ENCODE results near the gene QSOX2.

Gene QSOX2

DNA sequence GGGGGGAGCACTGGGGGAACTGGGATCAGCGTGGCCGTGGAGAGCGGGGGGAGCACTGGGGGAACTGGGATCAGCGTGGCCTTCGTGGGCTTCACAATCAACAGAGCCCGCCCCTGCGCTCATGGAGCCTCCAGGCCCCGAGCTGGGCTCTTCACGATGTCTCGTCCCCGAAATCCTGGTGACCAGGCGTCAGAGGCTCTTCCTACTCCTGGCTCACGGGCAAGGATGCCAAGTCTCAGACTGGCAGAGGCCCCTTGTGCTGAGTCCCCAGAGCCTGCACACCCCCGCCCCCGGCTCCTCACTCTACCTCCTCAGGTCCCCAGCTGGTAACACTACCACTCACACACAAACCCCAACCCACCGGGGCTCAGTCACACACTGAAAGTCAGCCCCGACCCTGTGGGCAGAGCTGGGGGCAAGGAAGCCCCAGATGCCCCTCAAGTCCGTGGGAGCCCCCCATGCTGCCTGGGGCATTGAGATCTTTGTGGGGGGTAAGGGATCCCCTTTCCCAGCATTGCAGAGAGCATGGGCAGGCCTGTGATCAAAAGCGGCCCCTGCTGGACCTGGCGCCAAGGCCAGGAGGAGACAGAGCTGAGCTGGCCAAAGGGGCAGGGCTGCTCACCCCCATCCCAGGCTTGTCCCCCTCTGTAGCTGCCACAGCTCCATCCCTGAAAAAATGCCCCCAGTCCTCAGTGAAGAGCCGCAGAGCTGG, 67.4 kb downstream of the QSOX2 start:
- TF ChIP-seq, protein P1, sequence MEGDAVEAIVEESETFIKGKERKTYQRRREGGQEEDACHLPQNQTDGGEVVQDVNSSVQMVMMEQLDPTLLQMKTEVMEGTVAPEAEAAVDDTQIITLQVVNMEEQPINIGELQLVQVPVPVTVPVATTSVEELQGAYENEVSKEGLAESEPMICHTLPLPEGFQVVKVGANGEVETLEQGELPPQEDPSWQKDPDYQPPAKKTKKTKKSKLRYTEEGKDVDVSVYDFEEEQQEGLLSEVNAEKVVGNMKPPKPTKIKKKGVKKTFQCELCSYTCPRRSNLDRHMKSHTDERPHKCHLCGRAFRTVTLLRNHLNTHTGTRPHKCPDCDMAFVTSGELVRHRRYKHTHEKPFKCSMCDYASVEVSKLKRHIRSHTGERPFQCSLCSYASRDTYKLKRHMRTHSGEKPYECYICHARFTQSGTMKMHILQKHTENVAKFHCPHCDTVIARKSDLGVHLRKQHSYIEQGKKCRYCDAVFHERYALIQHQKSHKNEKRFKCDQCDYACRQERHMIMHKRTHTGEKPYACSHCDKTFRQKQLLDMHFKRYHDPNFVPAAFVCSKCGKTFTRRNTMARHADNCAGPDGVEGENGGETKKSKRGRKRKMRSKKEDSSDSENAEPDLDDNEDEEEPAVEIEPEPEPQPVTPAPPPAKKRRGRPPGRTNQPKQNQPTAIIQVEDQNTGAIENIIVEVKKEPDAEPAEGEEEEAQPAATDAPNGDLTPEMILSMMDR (IDR thresholded peaks at IDR 0.05; ENCODE audit: low read depth, low read length, missing control alignments) = no peak
- H3K4me3 ChIP-seq (replicated peaks; ENCODE audit: low read depth, low read length) = no peak overlapping the region
- no peak for DNase-seq (ENCODE audit: extremely low read depth, low read depth)

DNA sequence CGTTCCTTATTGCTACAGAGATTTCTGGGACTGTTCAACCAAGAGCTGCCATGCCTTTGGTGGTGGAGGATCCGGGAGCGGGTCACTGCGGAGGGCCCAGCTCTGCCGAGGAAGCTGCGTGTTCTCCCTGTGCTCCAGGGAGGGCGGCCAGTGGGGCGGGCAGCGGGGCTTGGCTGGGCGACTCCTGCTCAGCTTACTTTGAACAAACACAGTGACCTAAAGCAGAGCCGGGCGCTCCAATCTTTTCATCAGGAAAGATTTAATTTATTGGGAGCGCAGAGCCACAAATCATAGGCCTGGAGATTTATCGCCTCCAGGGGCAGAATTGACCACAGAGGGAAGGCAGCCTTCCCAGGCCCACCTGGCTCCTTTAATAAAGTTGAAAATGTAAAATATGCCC, 68.4 kb downstream of the QSOX2 start:
- no peak overlapping the region for H3K4me3 ChIP-seq (replicated peaks; ENCODE audit: low read depth, low read length)
- TF ChIP-seq, protein P1 (IDR thresholded peaks at IDR 0.05; ENCODE audit: low read depth, low read length, missing control alignments) = no peak
- DNase-seq (ENCODE audit: extremely low read depth, low read depth) = no peak

DNA sequence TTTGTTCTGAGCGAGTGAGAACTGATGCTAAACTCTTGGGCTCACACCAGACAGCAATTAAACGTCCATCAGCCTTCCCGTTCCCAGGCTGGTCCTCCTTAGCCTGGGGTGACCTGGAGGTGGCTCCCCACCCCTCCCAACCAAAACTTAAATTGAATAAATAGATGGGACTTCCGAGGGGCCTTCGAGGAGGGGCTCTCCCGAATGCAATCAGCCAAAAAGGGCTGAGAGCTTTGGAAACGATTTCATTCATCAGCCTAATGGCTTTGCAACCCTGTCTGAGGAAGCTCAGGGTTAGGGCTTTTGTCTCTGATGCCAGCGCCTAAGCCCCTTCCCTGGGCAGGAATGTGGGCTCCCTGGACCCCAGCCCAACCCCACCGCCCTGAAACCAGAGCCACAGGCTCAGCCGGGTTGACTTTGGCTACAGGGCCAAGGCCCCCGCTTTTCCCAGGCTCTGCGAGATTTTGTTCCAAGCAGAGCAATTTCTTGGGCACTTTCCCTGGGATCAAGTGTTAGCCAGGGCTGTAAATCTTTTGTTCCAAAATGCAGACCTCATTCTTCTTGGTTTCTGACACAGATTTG, 69.9 kb downstream of the QSOX2 start:
- H3K4me3 ChIP-seq (replicated peaks; ENCODE audit: low read depth, low read length) = no peak overlapping the region
- TF ChIP-seq, protein P1 (IDR thresholded peaks at IDR 0.05; ENCODE audit: low read depth, low read length, missing control alignments) = no peak
- DNase-seq (ENCODE audit: extremely low read depth, low read depth) = no peak

DNA sequence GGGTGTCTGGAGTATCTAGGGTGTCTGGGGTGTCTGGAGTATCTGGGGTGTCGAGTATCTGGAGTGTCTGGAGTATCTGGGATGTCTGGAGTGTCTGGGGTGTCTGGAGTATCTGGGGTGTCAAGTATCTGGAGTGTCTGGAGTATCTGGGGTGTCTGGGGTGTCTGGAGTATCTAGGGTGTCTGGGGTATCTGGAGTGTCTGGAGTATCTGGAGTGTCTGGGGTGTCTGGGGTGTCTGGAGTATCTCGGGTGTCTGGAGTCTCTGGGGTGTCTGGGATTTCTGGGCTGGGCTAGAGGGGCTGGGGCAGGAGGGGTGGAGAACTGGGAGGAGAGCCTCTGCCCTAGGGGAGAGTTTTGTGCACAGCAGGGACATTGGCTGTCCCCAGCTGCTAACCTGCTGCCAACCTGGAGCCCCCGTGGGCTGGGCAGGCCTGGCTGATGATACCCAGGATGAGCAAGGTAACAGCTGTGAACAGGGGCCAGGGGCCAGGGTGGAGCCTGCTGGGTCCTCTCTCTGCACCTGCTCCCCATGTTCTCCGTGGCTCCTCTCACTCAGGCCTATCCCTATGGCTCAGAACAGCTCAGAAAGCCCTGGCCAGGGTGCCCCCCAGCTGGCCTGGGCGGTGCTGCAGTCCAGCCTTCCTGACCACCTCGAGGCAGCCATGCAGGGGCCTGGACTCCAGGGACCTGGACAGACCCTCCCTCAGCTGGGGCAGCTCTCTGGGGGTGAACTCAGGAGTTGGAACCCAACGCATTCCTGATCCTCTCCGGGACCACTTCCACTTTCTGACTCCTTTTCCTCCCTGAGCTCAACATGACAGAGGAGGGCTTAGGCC, 70.6 kb downstream of the QSOX2 start:
- TF ChIP-seq, protein P1 (IDR thresholded peaks at IDR 0.05; ENCODE audit: low read depth, low read length, missing control alignments) = no peak
- no peak for DNase-seq (ENCODE audit: extremely low read depth, low read depth)
- H3K4me3 ChIP-seq (replicated peaks; ENCODE audit: low read depth, low read length) = no peak overlapping the region

DNA sequence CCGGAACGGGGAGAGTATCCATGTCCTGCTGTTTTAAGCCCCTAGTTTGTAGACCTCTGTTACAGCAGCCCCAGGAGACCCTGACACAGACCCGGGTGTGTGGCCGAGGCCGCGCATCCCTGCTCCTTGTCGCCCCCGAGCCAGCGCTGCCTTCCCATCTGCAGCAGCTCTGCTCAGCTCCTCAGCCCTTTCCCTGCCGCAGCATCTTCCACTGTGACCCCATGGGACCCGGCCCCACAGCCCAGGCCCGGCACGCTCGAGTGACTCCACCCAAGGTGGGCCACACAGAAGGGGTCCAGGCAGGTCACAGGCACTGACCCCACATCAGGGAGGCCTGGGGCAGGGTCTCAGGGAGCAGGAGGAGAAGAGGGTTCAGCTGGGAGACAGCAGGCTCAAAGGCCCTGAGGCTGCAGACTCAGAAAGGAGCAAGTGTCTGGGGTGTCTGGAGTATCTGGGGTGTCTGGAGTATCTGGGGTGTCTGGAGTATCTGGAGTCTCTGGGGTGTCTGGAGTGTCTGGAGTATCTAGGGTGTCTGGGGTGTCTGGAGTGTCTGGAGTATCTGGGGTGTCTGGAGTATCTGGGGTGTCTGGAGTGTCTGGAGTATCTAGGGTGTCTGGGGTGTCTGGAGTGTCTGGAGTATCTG, 71.8 kb downstream of the QSOX2 start:
- TF ChIP-seq, protein P1 (IDR thresholded peaks at IDR 0.05; ENCODE audit: low read depth, low read length, missing control alignments) = no peak
- DNase-seq (ENCODE audit: extremely low read depth, low read depth) = no peak
- H3K4me3 ChIP-seq (replicated peaks; ENCODE audit: low read depth, low read length) = no peak overlapping the region

DNA sequence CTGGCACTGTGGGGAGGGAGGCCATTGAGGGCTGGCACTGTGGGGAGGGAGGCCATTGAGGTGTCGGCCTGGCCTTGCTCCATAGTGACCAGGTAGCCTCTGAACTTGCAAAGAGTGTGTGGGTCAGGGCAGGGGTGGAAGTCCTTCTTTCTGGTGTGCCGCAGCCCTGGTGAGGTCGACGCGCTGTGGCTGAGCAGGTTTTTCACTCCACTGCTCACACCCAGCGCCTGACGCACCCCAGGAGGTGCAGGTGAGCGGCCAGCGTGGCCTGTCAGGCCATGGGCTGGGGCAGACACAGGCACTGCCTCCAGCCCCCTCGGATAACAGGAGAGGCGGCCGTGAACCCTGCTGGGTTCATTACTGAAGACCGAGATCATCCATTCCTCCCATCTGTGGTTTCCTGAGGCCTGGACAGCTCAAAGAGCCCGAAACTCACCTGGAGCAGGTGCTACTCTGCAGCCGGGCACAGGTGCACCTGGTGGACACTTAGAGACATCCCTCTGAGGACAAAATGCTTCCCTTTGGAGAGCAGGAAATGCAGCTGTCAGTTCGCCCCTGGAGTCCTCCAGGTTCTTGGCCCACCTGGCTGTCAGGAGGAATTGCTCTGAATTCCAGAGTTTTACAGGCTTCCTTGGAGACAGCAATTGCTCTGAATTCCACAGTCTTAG, 73.1 kb downstream of the QSOX2 start:
- H3K4me3 ChIP-seq (replicated peaks; ENCODE audit: low read depth, low read length) = no peak overlapping the region
- no peak for DNase-seq (ENCODE audit: extremely low read depth, low read depth)

More for the DNA sequence above, 73.1 kb downstream of the QSOX2 start:
- TF ChIP-seq, protein P1 (IDR thresholded peaks at IDR 0.05; ENCODE audit: low read depth, low read length, missing control alignments) = no peak

Measured in HFF-Myc (cell line).